A549 (cell line): ENCODE measurements around the gene FIGN. TPM values are rescaled to one million over a fixed set of nuclear protein-coding genes. Genes with fewer than 3 reads are reported as not detected.

ENCODE experiments used
- ATAC-seq, 2 experiments: fragments of 200-7000 bp in 1 of 2; fragments of >200 bp in 1 of 2; cut with Nextera tagmentation in 1 of 2; cut with Tn5 transposase in 1 of 2; 3 replicates each; pipeline versions ENCODE4 v1.8.0 to v1.9.1; 2018 to 2020; ENCODE audit warnings: mild to moderate bottlenecking in 1 of 2, moderate library complexity in 1 of 2
- CTCF ChIA-PET: fragments of 300-600 bp; sonication (Branson Sonifier 250); formaldehyde crosslinking; extraction: SDS; loops from one replicate; lab custom pipeline; 2021; ENCODE audit warnings: antibody characterized with exemption, inconsistent platforms; lab: Yijun Ruan, JAX
- POLR2A ChIA-PET: fragments of 350-600 bp; formaldehyde crosslinking; extraction: SDS; loops from one replicate; lab custom pipeline; 2021; ENCODE audit warnings: antibody characterized with exemption, inconsistent platforms; lab: Yijun Ruan, JAX
- DNase-seq, 2 experiments: peaks; one replicate each; pipeline versions ENCODE4 v3.0.0 to v3.0.0-alpha.2; 2011 to 2016; ENCODE audit warnings: low read depth in 1 of 2, low spot score in 1 of 2
- FAIRE-seq: peaks from 2 replicates; lab custom pipeline; 2011; peaks lifted over from hg19 to GRCh38; lab: Jason Lieb, UNC
- H3K27ac ChIP-seq, 2 experiments: fragments of >200 bp; sonication (Bioruptor Twin); formaldehyde crosslinking; 3 replicates each; pipeline ENCODE4 v1.5.1; 2016 to 2017
- H3K4me1 ChIP-seq: fragments of >200 bp; sonication (Bioruptor Twin); formaldehyde crosslinking; 3 replicates; pipeline ENCODE4 v1.6.1; 2016
- H3K4me2 ChIP-seq: fragments of >200 bp; sonication (Bioruptor Twin); formaldehyde crosslinking; 3 replicates; pipeline ENCODE4 v1.6.1; 2016
- H3K4me3 ChIP-seq: fragments of >200 bp; sonication (Bioruptor Twin); formaldehyde crosslinking; 3 replicates; pipeline ENCODE4 v1.5.1; 2016
- H3K9me3 ChIP-seq: fragments of >200 bp; sonication (Bioruptor Twin); formaldehyde crosslinking; 3 replicates; pipeline ENCODE4 v1.6.1; 2016
- BHLHE40 ChIP-seq: IDR thresholded peaks from 2 replicates; pipeline ENCODE4 v1.6.1; 2012; ENCODE audit warnings: low read depth, low read length, inconsistent platforms
- CBX8 ChIP-seq: fragments of 200-600 bp; sonication (generic); IDR thresholded peaks from 2 replicates; pipeline ENCODE4 v1.6.1; 2016
- CTCF ChIP-seq: fragments of >200 bp; sonication (Bioruptor Twin); formaldehyde crosslinking; IDR thresholded peaks from 3 replicates; pipeline ENCODE4 v1.5.1; 2016
- EHF ChIP-seq: fragments of 250-450 bp; sonication (Bioruptor Pico); IDR thresholded peaks from 2 replicates; pipeline ENCODE4 v1.5.0; 2020; ENCODE audit warnings: mild to moderate bottlenecking
- EHMT2 ChIP-seq: fragments of 200-600 bp; sonication (generic); IDR thresholded peaks from 2 replicates; pipeline ENCODE4 v1.6.1; 2016; ENCODE audit warnings: antibody characterized with exemption, low read depth, mild to moderate bottlenecking, moderate library complexity
- ESRRA ChIP-seq: fragments of 150-350 bp; IDR thresholded peaks from 2 replicates; pipeline ENCODE4 v1.6.1; 2014; ENCODE audit warnings: mild to moderate bottlenecking, low read length, borderline replicate concordance
- FOXS1 ChIP-seq: fragments of 250-450 bp; sonication (Bioruptor Pico); IDR thresholded peaks from 2 replicates; pipeline ENCODE4 v1.5.0; 2020; ENCODE audit warnings: mild to moderate bottlenecking, moderate library complexity
- GATA3 ChIP-seq: IDR thresholded peaks from 2 replicates; pipeline ENCODE4 v1.6.1; 2012; ENCODE audit warnings: borderline replicate concordance
- HEYL ChIP-seq: fragments of 250-450 bp; sonication (Bioruptor Pico); IDR thresholded peaks from 2 replicates; pipeline ENCODE4 v1.8.0; 2021; ENCODE audit warnings: mild to moderate bottlenecking, moderate library complexity
- HOXB13 ChIP-seq: fragments of 250-450 bp; sonication (Bioruptor Pico); IDR thresholded peaks from 2 replicates; pipeline ENCODE4 v1.5.0; 2020; ENCODE audit warnings: low read depth, mild to moderate bottlenecking, moderate library complexity
- JUN ChIP-seq, 2 experiments: fragments of >200 bp; sonication (Bioruptor Twin); formaldehyde crosslinking; IDR thresholded peaks; 2 replicates in 1 of 2; 3 replicates in 1 of 2; pipeline ENCODE4 v1.6.1; 2016 to 2017
- MAFK ChIP-seq: fragments of 450-650 bp; IDR thresholded peaks from 2 replicates; pipeline ENCODE4 v1.6.1; 2014; ENCODE audit not compliant: partially characterized antibody
- MYC ChIP-seq: IDR thresholded peaks from 2 replicates; pipeline ENCODE4 v1.6.1; 2012; ENCODE audit warnings: mild to moderate bottlenecking, inconsistent platforms, low read length, improper control_type of control experiment, borderline replicate concordance
- NR3C1 ChIP-seq: fragments of >200 bp; sonication (Bioruptor Twin); formaldehyde crosslinking; IDR thresholded peaks from 3 replicates; pipeline ENCODE4 v1.6.1; 2017
- POLR2A ChIP-seq: IDR thresholded peaks from 2 replicates; pipeline ENCODE4 v1.6.1; 2012; ENCODE audit warnings: mild to moderate bottlenecking, low read length
- RCOR1 ChIP-seq: fragments of 150-350 bp; IDR thresholded peaks from 2 replicates; pipeline ENCODE4 v1.6.1; 2014; ENCODE audit warnings: antibody characterized with exemption, low read length, low read depth
- RNF2 ChIP-seq: fragments of 200-600 bp; sonication (generic); IDR thresholded peaks from 2 replicates; pipeline ENCODE4 v1.6.1; 2016; ENCODE audit warnings: low read depth, mild to moderate bottlenecking, antibody characterized with exemption, moderate library complexity, borderline replicate concordance
- SMC3 ChIP-seq: fragments of >200 bp; sonication (Bioruptor Twin); formaldehyde crosslinking; IDR thresholded peaks from 3 replicates; pipeline ENCODE4 v1.6.1; 2018; ENCODE audit warnings: inconsistent platforms
- USF2 ChIP-seq: fragments of 450-650 bp; IDR thresholded peaks from 2 replicates; pipeline ENCODE4 v1.6.1; 2014; ENCODE audit warnings: antibody characterized with exemption
- ZNF302 ChIP-seq: fragments of 250-450 bp; sonication (Bioruptor Pico); IDR thresholded peaks from 2 replicates; pipeline ENCODE4 v1.9.0; 2021; ENCODE audit warnings: inconsistent platforms, mild to moderate bottlenecking, moderate library complexity
- ZSCAN20 ChIP-seq: fragments of 250-450 bp; sonication (Bioruptor Pico); IDR thresholded peaks from 2 replicates; pipeline ENCODE4 v1.8.0; 2022; ENCODE audit warnings: mild to moderate bottlenecking, moderate library complexity
- WGBS: methylation state at CpG from one replicate; pipeline ENCODE4 v1.1.6; 2017; ENCODE audit errors: missing lambda C conversion rate; 5-methylcytosine and 5-hydroxymethylcytosine counted together
- polyA plus RNA-seq, 4 experiments: library from polyadenylated mRNA; depleted of rRNA in 3 of 4; stranded (reverse); fragments of >200 nt; fragmentation: RNase III in 1 of 4; extraction: RNeasy Plus Mini Kit Qiagen cat#74134 plus additional on column Dnase treatment in 1 of 4; gene quantifications; 2 replicates in 3 of 4; 3 replicates in 1 of 4; pipeline ENCODE4 v1.2.3, GENCODE V29; 2011 to 2017
- TF ChIP-seq, protein P1 (sequence below): fragments of 250-450 bp; sonication (Bioruptor Pico); IDR thresholded peaks from 2 replicates; pipeline ENCODE4 v1.5.0; 2021; ENCODE audit warnings: mild to moderate bottlenecking, moderate library complexity, borderline replicate concordance

FIGN gene
- polyA plus RNA-seq, 2 of the 4 experiments (the other 2 are of a cell fraction) = 1.9 to 3.8 TPM

GRCh38 chr2:163733301-163733938 is 2.4 kb downstream of the FIGN start:
- CTCF ChIA-PET = interaction anchor here (0.8 kb wide), 1 partner anchor 76 kb away, joined by 3 read pairs; no protein-coding TSS in a partner anchor

GRCh38 chr2:163732727-163733126 is 3.1 kb downstream of the FIGN start:
- 52% methylated on average over 4 of the region's 4 CpGs for WGBS
- TF ChIP-seq ZSCAN20 (CRISPR knock-in tag) = no peak
- TF ChIP-seq FOXS1 (CRISPR knock-in tag) = no peak
- no peak for TF ChIP-seq USF2
- no peak for TF ChIP-seq SMC3
- no peak for TF ChIP-seq ESRRA
- TF ChIP-seq RNF2 = no peak
- TF ChIP-seq NR3C1 = no peak
- no peak for TF ChIP-seq MAFK
- no peak for TF ChIP-seq MYC
- TF ChIP-seq HOXB13 (CRISPR knock-in tag) = no peak
- no peak for TF ChIP-seq ZNF302 (CRISPR knock-in tag)
- H3K4me2 ChIP-seq = peak overlapping the region; percentile 50
- DNase-seq (no peak), FAIRE-seq (no peak), ATAC-seq (no peak)
- peaks cover 37% of the 10 kb centered on the region for H3K4me1 ChIP-seq
- ChIA-PET POLR2A (no interaction called here), CTCF (no interaction called here)
- no peak overlapping the region for H3K4me3 ChIP-seq
- H3K27ac ChIP-seq = no peak overlapping the region
- H3K9me3 ChIP-seq = no peaks in the 10 kb centered on the region

More at GRCh38 chr2:163733301-163733938, 2.4 kb downstream of the FIGN start:
- Histone ChIP-seq H3K27ac (no peak overlapping the region), H3K9me3 (no peaks in the 10 kb centered on the region), H3K4me3 (no peak overlapping the region), H3K4me2 (peak overlapping the region; percentile 88), H3K4me1 (peaks cover 37% of the 10 kb centered on the region)
- ATAC-seq (no peak), FAIRE-seq (no peak), DNase-seq (no peak)
- POLR2A ChIA-PET = no interaction called here
- TF ChIP-seq JUN (IDR thresholded peaks at IDR 0.05) = no peak
- no peak for TF ChIP-seq RCOR1
- TF ChIP-seq EHF (CRISPR knock-in tag) = no peak
- TF ChIP-seq CBX8 = no peak
- TF ChIP-seq, protein P1, sequence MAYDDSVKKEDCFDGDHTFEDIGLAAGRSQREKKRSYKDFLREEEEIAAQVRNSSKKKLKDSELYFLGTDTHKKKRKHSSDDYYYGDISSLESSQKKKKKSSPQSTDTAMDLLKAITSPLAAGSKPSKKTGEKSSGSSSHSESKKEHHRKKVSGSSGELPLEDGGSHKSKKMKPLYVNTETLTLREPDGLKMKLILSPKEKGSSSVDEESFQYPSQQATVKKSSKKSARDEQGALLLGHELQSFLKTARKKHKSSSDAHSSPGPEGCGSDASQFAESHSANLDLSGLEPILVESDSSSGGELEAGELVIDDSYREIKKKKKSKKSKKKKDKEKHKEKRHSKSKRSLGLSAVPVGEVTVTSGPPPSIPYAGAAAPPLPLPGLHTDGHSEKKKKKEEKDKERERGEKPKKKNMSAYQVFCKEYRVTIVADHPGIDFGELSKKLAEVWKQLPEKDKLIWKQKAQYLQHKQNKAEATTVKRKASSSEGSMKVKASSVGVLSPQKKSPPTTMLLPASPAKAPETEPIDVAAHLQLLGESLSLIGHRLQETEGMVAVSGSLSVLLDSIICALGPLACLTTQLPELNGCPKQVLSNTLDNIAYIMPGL (CRISPR knock-in tag) = no peak
- TF ChIP-seq HOXB13 (CRISPR knock-in tag) = no peak
- no peak for TF ChIP-seq ZNF302 (CRISPR knock-in tag)
- no peak for TF ChIP-seq RNF2
- TF ChIP-seq EHMT2 = no peak
- TF ChIP-seq POLR2A = no peak
- TF ChIP-seq FOXS1 (CRISPR knock-in tag) = no peak
- no peak for TF ChIP-seq MAFK
- no peak for TF ChIP-seq HEYL
- no peak for TF ChIP-seq NR3C1
- no peak for TF ChIP-seq BHLHE40
- TF ChIP-seq CTCF = no peak
- TF ChIP-seq GATA3 = no peak
- 86% methylated on average over 15 of the region's 15 CpGs for WGBS
